Measurements from ENCODE around the gene ZNF385B.
"Not testable (repeated sequence)": the region's sequence is repeated elsewhere in the genome, so short reads cannot be mapped to it uniquely, and the experiment has no call there.

ZNF385B gene

DNA sequence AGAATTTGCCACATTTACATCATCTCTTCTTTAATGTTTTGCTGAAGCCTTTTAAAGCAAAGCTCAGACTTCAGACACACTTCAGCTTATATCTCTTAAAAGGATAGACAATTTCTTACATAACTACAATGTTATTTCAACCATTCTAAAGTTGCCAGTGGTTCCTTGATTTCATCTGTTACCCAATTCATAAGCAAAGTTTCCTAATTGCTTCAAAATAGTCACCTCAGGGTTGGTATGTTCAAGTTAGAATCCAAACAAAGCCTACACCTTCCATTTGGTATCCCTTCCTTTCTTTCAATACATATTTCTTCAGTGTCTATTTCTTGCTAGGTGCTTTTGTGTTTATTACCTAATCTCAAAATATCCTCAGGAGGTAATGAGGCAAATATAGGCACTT lies 60.6 kb downstream of the ZNF385B start:
- no peak for DNase-seq (ENCODE audit: low spot score)

DNA sequence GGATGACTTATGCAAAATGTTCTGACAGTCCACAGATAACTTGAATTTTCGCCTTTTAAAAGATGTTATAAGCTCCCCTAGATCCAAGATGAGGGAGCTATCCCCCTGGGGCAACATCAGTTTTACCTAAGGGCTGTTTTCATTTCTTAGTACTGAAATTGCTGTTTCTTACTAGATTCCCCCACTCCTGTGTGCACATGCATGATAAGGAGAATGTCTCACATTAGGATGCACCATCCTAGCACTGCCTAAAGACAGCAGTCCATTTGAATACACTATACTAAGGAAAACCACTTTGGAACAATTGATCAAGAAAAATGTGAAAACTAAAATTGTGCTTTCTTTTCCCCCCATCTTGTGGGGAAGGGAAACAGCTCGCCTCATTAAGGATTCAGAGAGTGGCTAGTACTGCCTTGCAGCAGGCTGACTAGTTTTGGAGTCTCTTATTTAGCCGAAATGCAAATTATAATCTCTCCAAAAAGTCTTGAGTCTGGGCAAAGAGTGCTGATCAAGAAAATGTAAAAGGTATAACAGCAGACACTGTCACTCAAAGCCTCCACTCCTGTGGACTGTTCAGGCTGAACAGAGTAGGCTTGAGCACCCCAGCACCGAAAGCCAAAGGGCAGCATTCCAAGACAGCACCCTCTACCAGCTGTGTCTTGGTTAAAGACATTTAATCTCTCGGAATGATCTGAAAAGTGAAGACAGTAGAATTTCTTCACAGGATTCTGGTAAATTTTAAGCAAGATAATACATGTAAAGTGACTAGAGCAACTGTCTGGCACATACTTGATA lies 65.0 kb downstream of the ZNF385B start:
- no peak for DNase-seq (ENCODE audit: low spot score)

GRCh38 chr2:179793902-179794301 lies 67.5 kb downstream of the ZNF385B start:
- DNase-seq (ENCODE audit: low spot score) = no peak

GRCh38 chr2:179793238-179793637 lies 68.2 kb downstream of the ZNF385B start:
- DNase-seq (ENCODE audit: low spot score) = no peak

DNA sequence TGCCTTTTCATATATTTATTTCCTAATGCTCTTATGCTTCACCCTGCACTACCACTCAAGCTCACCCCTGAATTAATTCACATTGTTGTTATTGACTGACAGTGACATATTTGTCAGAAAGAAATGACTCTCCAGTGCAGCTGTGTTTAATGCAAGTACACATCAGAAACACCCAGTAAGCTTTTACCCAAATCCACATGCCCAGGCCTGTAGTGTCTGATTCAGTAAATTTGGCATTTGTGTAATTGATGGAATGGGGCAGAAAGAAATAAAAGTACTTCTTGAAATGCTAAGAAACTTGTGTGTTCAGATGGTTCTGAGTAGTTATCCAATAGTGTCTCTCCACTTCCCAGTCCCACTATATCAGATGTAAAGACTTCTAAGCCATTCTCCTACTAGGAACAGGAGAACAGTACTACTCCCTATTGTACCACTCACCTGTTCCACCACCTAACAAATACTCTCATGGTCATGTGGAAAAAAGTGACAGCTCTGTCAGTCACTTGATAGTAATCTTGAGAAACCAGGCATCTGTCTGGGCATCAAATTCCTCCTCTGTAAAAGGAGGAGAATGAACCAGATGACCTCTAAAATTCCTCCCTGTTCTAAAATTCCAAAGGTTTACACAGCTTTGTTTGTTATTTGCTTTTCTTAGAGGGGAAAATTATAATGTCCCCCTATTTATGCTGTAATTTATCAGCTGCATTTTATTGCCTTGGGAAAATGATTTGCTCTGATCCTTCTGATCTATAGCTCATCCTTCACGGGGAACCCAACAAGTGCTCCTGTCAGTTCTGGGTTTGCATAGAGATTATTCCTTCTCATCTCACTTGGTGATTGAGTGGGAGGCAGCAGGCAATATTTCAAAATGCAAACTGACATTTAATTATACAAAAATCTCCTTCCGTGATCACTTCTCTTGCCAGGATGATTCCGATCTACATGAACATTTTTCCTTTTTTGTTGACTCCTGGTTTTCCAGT lies 70.9 kb downstream of the ZNF385B start:
- no peak for DNase-seq (ENCODE audit: low spot score)

DNA sequence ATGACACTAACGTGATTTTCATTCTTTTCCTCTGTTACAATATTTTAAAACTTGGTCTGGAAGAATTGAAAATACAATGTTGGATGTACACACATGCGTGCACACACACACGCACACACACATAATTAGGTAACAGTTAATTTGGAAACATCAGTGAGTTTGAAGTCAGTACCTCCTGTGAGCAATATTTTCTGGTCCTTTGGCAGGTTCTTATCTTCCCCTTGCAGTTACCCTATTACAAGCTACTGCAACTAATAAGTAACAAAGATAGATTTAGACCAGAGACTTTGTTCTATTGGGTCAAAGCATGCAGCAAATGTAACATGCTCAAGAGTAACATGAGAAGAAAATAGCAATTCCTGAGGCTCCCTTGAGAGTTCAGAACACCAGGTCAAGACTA lies 73.3 kb downstream of the ZNF385B start:
- no peak for DNase-seq (ENCODE audit: low spot score)

- DNase-seq (ENCODE audit: low spot score) = no peak
These were observed 73.8 kb downstream of the ZNF385B start for GRCh38 chr2:179787601-179788000.

- DNase-seq (ENCODE audit: low spot score) = no peak
These were observed 75.5 kb downstream of the ZNF385B start for GRCh38 chr2:179785902-179786301.

DNA sequence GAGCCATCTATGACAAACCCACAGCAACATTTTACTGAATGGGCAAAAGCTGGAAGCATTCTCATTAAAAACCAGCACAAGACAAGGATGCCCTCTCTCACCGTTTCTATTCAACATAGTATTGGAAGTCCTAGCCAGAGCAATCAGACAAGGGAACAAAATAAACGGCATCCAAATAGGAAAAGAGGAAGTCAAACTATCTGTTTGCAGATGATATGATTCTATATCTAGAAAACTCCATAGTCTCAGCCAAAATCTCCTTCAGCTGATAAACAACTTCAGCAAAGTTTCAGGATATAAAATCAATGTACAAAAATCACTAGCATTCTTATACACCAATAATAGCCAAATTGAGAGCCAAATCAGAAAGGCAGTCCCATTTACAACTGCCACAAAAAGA lies 79.1 kb downstream of the ZNF385B start:
- DNase-seq (ENCODE audit: low spot score) = not testable (repeated sequence)

GRCh38 chr2:179773986-179774385 lies 87.4 kb downstream of the ZNF385B start:
- DNase-seq (ENCODE audit: low spot score) = no peak

DNA sequence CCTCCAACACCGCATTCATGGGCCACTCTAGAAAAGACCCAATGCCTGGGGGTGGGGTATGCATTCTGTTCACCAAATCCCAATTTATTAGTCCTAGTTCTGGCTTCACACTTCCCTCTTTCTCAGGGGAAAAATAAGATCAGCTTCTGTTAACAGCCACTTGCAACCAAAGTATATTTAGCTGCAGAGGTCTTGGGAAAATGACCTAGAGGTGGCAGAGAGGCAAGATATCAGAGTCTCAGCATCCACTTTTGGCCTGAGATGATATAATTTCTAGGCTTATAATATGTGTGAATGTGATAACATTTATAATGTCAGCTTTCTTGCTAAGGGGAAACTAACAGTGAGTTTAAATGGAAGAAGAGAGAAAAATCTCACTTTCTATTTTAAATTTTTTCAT lies 89.1 kb downstream of the ZNF385B start:
- no peak for DNase-seq (ENCODE audit: low spot score)

DNA sequence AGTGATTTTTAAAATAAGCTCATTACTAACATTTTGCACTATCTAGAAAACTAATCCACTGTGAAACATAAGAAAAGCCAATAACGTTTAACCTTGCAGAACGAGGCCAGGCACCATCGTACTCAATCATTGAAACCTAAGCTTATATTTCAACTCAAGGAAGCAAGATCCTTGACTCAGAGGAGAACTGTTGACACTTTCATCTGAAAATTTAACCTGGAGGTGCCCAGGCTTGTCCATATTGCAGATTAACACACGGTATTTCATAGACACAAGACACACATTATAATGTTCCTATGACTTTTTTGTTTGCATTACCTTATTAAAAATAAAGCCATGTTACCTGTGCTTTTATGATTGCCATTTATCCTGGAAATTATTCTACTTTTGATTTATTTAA lies 89.6 kb downstream of the ZNF385B start:
- DNase-seq (ENCODE audit: low spot score) = no peak

- DNase-seq (ENCODE audit: low spot score) = no peak
These were observed 91.4 kb downstream of the ZNF385B start for GRCh38 chr2:179770029-179770428.

DNA sequence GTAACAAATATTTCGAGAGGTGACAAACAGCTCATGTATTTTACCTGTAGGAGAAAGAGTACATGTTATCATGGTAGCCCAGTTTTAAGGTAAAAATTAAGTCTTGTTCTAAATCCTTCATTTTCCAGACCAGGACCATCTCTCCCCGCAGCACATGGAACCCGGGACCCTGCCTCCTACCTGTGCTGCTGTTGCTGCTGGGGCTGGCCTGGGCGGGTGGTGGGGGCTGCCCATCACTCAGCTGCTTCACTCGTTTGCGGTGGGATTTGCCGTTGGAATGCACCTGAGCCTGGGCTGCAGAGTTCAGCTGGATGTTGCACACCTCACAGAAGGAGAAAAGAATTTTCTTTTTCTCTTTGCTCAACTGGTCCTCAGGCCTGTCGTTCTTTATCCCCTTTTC lies 92.1 kb downstream of the ZNF385B start:
- DNase-seq (ENCODE audit: low spot score) = no peak

DNA sequence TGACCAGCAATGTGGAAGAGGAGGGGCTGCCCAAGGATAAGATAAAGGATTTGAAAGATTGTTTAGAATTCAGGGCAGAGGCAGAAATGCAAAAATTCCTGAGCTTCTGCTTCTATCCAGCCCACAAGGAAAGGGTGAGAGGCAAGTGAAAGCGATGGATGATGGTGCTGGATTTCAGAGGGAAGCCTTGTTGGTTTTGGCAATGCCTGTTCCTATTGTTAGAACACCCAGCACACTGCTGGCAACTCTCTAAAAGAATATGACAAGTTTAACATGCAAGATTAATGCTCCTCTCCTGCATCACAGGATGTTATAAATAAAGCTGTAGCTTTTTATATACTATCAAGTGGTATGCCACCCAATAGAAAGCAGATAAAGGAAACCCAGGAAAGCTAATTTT lies 92.6 kb downstream of the ZNF385B start:
- DNase-seq (ENCODE audit: low spot score) = no peak

- DNase-seq (ENCODE audit: low spot score) = no peak
These were observed 95.7 kb downstream of the ZNF385B start for GRCh38 chr2:179765666-179766065.

GRCh38 chr2:179764710-179765109 lies 96.7 kb downstream of the ZNF385B start:
- no peak for DNase-seq (ENCODE audit: low spot score)

DNA sequence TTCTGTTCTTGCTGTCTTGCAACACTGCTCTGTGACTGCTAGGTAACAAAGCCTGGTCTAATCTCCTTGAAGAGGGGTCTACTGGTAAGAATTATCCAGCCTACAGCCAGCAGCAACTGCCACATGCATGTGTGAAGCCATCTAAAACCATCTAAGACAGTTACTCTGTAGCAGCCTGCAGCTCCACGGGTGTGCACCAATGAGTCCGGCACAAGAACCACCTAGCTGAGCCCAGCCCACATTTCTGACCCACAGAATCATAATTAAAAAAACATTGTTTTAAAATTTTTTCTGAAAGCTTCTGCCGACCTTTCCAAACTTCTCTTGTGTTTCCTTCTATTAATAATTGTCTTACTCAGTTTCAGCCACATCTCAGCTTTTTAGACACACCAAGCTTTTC lies 102.8 kb downstream of the ZNF385B start:
- DNase-seq (ENCODE audit: low spot score) = no peak

DNA sequence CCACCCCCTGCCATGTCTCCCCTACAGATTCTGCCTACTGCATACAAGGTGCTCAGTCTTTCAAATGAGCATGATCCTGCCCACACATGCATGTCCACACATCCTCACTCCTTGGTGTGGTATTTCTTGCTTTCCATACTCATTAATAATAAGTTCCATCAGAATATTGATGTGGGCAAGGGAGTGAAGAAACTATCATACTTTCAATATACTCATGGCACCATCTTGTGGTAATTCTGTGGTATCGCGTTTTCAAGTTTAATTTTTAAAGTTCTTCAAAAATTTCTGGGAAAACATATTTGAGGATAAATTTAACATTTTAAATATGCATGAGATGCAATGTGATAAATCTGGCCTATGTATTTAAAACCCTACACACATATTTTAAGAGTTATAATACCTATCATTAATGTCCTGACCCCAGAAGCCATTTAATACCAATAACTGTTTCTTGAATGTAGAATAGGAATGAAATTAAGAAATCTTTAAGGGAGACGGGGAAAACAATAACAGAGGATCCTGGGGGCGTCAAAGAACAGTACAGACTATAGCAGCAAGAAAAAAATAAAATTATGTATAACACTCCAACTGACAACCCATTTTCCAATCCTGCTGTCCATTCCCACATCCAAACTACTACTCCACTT lies 110.1 kb downstream of the ZNF385B start:
- no peak for DNase-seq (ENCODE audit: low spot score)

- DNase-seq (ENCODE audit: low spot score) = no peak
These were observed 112.2 kb downstream of the ZNF385B start for GRCh38 chr2:179749210-179749609.

DNA sequence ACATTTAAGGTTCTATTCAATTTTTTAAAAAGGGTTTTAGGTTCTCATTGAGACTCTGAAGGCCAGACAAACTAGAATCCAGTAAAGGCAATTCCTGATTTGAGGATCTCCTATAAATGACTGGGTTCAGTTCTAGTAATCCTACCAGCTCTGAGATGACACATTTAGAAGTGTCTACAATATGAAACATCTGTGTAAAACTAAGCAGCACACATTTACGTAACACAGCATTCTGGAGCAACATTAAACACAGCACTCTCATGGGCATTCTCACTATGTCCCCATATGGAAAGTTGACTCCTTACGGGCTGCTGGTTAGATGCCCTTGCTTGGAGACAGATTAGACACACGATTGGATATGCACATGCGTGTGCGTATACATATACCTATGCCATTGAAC lies 114.4 kb downstream of the ZNF385B start:
- DNase-seq (ENCODE audit: low spot score) = no peak

DNA sequence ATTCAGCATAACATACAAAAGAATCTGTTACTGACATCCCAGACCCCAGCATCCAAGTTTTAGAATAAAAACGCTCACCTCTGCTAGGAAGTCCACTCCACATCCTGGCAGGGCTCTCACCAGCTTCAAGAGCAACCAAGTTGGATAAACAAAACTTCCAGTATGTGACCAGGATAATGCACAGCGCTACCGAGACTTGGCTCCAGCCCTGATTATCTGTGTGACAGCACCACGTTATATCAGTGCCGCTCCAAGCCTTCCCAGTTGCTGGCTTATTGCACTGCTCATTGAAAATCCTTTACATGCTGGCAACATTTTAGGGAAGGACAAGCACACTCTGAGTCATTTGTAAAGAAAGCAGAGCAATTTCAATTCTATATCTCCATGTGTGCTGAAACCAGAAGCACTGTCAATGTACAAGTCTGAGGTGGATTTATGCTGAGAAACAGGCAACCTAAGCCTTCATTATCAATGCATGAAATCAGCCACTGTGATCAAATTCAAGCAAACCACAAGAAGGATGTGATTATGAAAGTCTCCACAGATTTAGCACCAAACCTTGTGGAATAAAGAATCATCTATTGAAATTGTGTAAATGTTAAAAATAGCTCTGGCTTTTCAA lies 115.7 kb downstream of the ZNF385B start:
- no peak for DNase-seq (ENCODE audit: low spot score)

All from CD4-positive, alpha-beta T cell treated with Interleukin-2 at 100 ng/mL for 4 hours (primary cell).